ENCODE results near the gene USH1C.

DNA sequence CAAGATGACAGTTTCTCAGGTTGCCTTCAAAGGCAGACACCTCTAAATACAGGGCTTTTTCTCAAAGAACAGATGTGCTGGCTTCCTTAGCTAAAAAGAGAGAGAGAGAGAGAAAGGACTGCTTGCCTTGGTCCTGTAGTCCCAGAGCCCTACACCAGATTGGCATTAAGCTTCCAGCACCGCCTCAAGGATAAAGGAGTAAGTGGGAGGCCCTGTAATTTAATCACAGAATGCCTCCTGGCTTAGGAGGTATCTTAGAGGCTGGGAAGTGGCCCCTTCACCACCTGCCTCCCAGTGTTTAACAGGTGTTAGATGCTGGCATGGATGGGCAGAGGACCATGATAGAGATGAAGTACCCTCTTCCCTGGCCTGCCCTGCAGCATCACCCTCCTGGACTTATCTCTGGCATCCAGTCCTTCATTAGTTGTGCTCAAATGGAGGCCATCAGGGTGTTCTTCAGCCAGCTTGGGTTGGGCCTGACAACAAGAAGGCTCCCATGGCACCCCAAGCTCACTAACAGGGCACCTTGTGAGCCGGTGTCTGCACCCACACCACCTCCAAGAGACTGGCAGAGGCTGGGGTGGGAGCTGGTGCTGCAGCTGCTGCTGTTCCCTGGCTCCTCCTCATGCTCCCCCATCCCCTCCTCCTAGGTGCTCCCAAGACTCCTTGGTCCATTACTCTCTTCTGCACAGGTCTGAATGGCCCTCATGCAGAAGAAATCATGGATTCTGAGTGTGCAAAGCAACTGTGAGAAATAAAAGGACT is 100.1 kb downstream of the USH1C start:
- TF ChIP-seq, protein P1, sequence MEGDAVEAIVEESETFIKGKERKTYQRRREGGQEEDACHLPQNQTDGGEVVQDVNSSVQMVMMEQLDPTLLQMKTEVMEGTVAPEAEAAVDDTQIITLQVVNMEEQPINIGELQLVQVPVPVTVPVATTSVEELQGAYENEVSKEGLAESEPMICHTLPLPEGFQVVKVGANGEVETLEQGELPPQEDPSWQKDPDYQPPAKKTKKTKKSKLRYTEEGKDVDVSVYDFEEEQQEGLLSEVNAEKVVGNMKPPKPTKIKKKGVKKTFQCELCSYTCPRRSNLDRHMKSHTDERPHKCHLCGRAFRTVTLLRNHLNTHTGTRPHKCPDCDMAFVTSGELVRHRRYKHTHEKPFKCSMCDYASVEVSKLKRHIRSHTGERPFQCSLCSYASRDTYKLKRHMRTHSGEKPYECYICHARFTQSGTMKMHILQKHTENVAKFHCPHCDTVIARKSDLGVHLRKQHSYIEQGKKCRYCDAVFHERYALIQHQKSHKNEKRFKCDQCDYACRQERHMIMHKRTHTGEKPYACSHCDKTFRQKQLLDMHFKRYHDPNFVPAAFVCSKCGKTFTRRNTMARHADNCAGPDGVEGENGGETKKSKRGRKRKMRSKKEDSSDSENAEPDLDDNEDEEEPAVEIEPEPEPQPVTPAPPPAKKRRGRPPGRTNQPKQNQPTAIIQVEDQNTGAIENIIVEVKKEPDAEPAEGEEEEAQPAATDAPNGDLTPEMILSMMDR (IDR thresholded peaks at IDR 0.05), result no peak
- no peak for TF ChIP-seq ZFX (IDR thresholded peaks at IDR 0.05; ENCODE audit: borderline replicate concordance)
